ENCODE data around the gene VDR. TPM values are rescaled to one million over a fixed set of nuclear protein-coding genes. Genes with fewer than 3 reads are reported as not detected.

The VDR gene
- total and polyA plus RNA-seq, 10 donors, result 0.70 to 10.5 (median 5.7) TPM

GRCh38 chr12:47900131-47901062 is 4.4 kb downstream of the VDR start:
- Histone ChIP-seq H3K27me3 (replicated peaks in 1 of 7) (peaks cover 0 to 68% (median 4%) of the 10 kb centered on the region in 7 donors), H3K36me3 (no peaks in the 10 kb centered on the region), H3K27ac (peak overlapping the region in 7 of 8 donors; percentile 10 to 70 (median 39)), H3K4me1 (peaks cover 27 to 77% (median 58%) of the 10 kb centered on the region in 6 donors), H3K9me3 (no peaks in the 10 kb centered on the region), H3K4me3 (peak overlapping the region in 1 of 8 donors; percentile 21)
- no peak for DNase-seq
- 42 to 72% (median 58%) methylated on average over 6 to 8 of the region's 8 CpGs for WGBS, 5 donors
- no peak for TF ChIP-seq CTCF (IDR thresholded peaks at IDR 0.05 in 8 of 11, conservative IDR thresholded peaks at IDR 0.05 in 3 of 11)
- no peak for TF ChIP-seq POLR2A (IDR thresholded peaks at IDR 0.05)
- TF ChIP-seq POLR2AphosphoS5 (IDR thresholded peaks at IDR 0.05), result no peak
- intact Hi-C loops (cut with DNase I; ENCODE audit: low total_unique reads), result no loop called here

- Histone ChIP-seq H3K36me3 (no peaks in the 10 kb centered on the region), H3K27ac (peak overlapping the region in 1 of 8 donors; percentile 70), H3K9me3 (no peaks in the 10 kb centered on the region), H3K4me1 (peaks cover 24 to 70% (median 52%) of the 10 kb centered on the region in 6 donors), H3K27me3 (replicated peaks in 1 of 7) (peaks cover 0 to 59% (median 4%) of the 10 kb centered on the region in 7 donors), H3K4me3 (no peak overlapping the region)
- intact Hi-C loops (cut with DNase I; ENCODE audit: low total_unique reads), result no loop called here
- 74 to 85% (median 83%) methylated on average over 5 of the region's 5 CpGs for WGBS, 5 donors
- DNase-seq, result no peak
- no peak for TF ChIP-seq CTCF (IDR thresholded peaks at IDR 0.05 in 8 of 11, conservative IDR thresholded peaks at IDR 0.05 in 3 of 11)
Observed at GRCh38 chr12:47899466-47899865, 5.3 kb downstream of the VDR start.

- Histone ChIP-seq H3K27ac (no peak overlapping the region), H3K4me1 (peaks cover 8 to 69% (median 39%) of the 10 kb centered on the region in 6 donors), H3K36me3 (no peaks in the 10 kb centered on the region), H3K27me3 (replicated peaks in 1 of 7) (peaks cover 0 to 34% (median 0%) of the 10 kb centered on the region in 7 donors), H3K9me3 (no peaks in the 10 kb centered on the region), H3K4me3 (no peak overlapping the region)
- no peak for DNase-seq
- 42 to 60% (median 47%) methylated on average over 8 of the region's 8 CpGs for WGBS, 5 donors
- TF ChIP-seq POLR2AphosphoS5 (IDR thresholded peaks at IDR 0.05), result no peak
- no peak for TF ChIP-seq POLR2A (IDR thresholded peaks at IDR 0.05)
- no peak for TF ChIP-seq CTCF (IDR thresholded peaks at IDR 0.05 in 8 of 11, conservative IDR thresholded peaks at IDR 0.05 in 3 of 11)
- intact Hi-C loops (cut with DNase I; ENCODE audit: low total_unique reads), result no loop called here
Observed at GRCh38 chr12:47896633-47897032, 8.2 kb downstream of the VDR start.

- 83 to 92% (median 86%) methylated on average over 4 of the region's 4 CpGs for WGBS, 5 donors
- Histone ChIP-seq H3K4me1 (peaks cover 5 to 69% (median 36%) of the 10 kb centered on the region in 6 donors), H3K27me3 (replicated peaks in 1 of 7) (peaks cover 0 to 28% (median 0%) of the 10 kb centered on the region in 7 donors), H3K9me3 (no peaks in the 10 kb centered on the region), H3K4me3 (no peak overlapping the region), H3K27ac (no peak overlapping the region), H3K36me3 (no peaks in the 10 kb centered on the region)
- TF ChIP-seq CTCF (IDR thresholded peaks at IDR 0.05 in 8 of 11, conservative IDR thresholded peaks at IDR 0.05 in 3 of 11) (no peak), POLR2AphosphoS5 (IDR thresholded peaks at IDR 0.05) (no peak), POLR2A (IDR thresholded peaks at IDR 0.05) (no peak)
- intact Hi-C loops (cut with DNase I; ENCODE audit: low total_unique reads), result no loop called here
- no peak for DNase-seq
Observed at GRCh38 chr12:47896022-47896421, 8.8 kb downstream of the VDR start.

All from spleen (tissue), 11 donors.